Hindlimb muscle (tissue), 1 donor: ENCODE results near the gene RYK. TPM values are rescaled to one million over a fixed set of nuclear protein-coding genes. Genes with fewer than 3 reads are reported as not detected.
A peak's percentile ranks its signal among the peaks of the same experiment; 100 is the strongest.
"Not testable (repeated sequence)": the region's sequence is repeated elsewhere in the genome, so short reads cannot be mapped to it uniquely, and the experiment has no call there.

Experiments used
- DNase-seq: peaks from one replicate; pipeline ENCODE4 v3.0.0-alpha.2; 2013
- polyA plus RNA-seq: library from polyadenylated mRNA; unstranded; fragments of 120-200 nt; gene quantifications from one replicate; pipeline ENCODE4 v1.2.1, GENCODE V29; 2013; ENCODE audit not compliant: insufficient read length

The RYK gene
- polyA plus RNA-seq, 1 donor = 52.3 TPM

- DNase-seq = no peak
Measured at GRCh38 chr3:134216191-134216764, 34.4 kb downstream of the RYK start.

- DNase-seq = no peak
Measured at GRCh38 chr3:134214239-134214638, 36.4 kb downstream of the RYK start.

- DNase-seq = peak; percentile 75
Measured at GRCh38 chr3:134212967-134213665, 37.5 kb downstream of the RYK start.

GRCh38 chr3:134211797-134212196, 38.9 kb downstream of the RYK start:
- DNase-seq = no peak

GRCh38 chr3:134205451-134205850, 45.2 kb downstream of the RYK start:
- DNase-seq = no peak

GRCh38 chr3:134201201-134202130, 49.2 kb downstream of the RYK start:
- DNase-seq = no peak

- DNase-seq = not testable (repeated sequence)
Measured at GRCh38 chr3:134199880-134200279, 50.8 kb downstream of the RYK start.

- DNase-seq = no peak
Measured at GRCh38 chr3:134199240-134199639, 51.4 kb downstream of the RYK start.

GRCh38 chr3:134198414-134198813, 52.2 kb downstream of the RYK start:
- no peak for DNase-seq

- DNase-seq = peak; percentile 35
Measured at GRCh38 chr3:134197681-134198261, 52.9 kb downstream of the RYK start.

- DNase-seq = no peak
Measured at GRCh38 chr3:134194247-134194646, 56.4 kb downstream of the RYK start.

GRCh38 chr3:134190250-134190649, 60.4 kb downstream of the RYK start:
- DNase-seq = no peak

- no peak for DNase-seq
Measured at GRCh38 chr3:134189849-134190248, 60.8 kb downstream of the RYK start.

GRCh38 chr3:134186391-134186790, 64.3 kb downstream of the RYK start:
- DNase-seq = no peak

GRCh38 chr3:134180761-134181160, 69.9 kb downstream of the RYK start:
- DNase-seq = no peak

GRCh38 chr3:134179508-134179907, 71.2 kb downstream of the RYK start:
- no peak for DNase-seq

GRCh38 chr3:134163096-134163495, 87.6 kb downstream of the RYK start:
- DNase-seq = no peak

- no peak for DNase-seq
Measured at GRCh38 chr3:134161898-134162615, 88.6 kb downstream of the RYK start.

- DNase-seq = no peak
Measured at GRCh38 chr3:134155446-134155845, 95.2 kb downstream of the RYK start.

- DNase-seq = no peak
Measured at GRCh38 chr3:134153761-134154160, 96.9 kb downstream of the RYK start.

- no peak for DNase-seq
Measured at GRCh38 chr3:134150476-134150875, 100.2 kb downstream of the RYK start.

- no peak for DNase-seq
Measured at GRCh38 chr3:134149286-134149685, 101.4 kb downstream of the RYK start.
